Liver (tissue), 3 donors: ENCODE data around the gene PDXK.

Source experiments
- CTCF ChIP-seq: fragments of 150-350 bp; IDR thresholded peaks from 2 replicates; pipeline ENCODE4 v1.5.1; 2017; ENCODE audit warnings: improper control_type of control experiment, low read depth, low read length; ENCODE audit not compliant: missing input control
- JUND ChIP-seq, 2 donors: IDR thresholded peaks; 2 replicates each; pipeline ENCODE4 v1.6.1; 2016; ENCODE audit warnings: antibody characterized with exemption in 2 of 2
- MAX ChIP-seq: IDR thresholded peaks from 2 replicates; pipeline ENCODE4 v1.6.1; 2016; ENCODE audit warnings: antibody characterized with exemption
- TAF1 ChIP-seq: conservative IDR thresholded peaks from 2 replicates; pipeline ENCODE4 v1.6.1; 2016; ENCODE audit warnings: antibody characterized with exemption, mild to moderate bottlenecking
- donor health status: healthy.
- donor health status: healthy.

GRCh38 chr21:43735236-43736091 lies 16.5 kb downstream of the PDXK start:
- TF ChIP-seq MAX (no peak), TAF1 (no peak), CTCF (no peak), JUND (IDR thresholded peaks at IDR 0.05) (no peak)
